ENCODE results near the gene IL24. TPM values are rescaled to one million over a fixed set of nuclear protein-coding genes. Genes with fewer than 3 reads are reported as not detected.

Gene IL24
- total RNA-seq, 1 experiment from 2014 or later, result not detected

GRCh38 chr1:206904423-206905142 is 7.3 kb downstream of the IL24 start:
- no peak overlapping the region for H3K4me3 ChIP-seq
- H3K27me3 ChIP-seq, result peaks cover 5% of the 10 kb centered on the region; the same call in 1 of the 2 replicates
- H3K36me3 ChIP-seq, result no peaks in the 10 kb centered on the region
- no peaks in the 10 kb centered on the region for H3K4me1 ChIP-seq
- no peak for DNase-seq
- H3K9me3 ChIP-seq (replicated peaks), result no peaks in the 10 kb centered on the region
- no peak overlapping the region for H3K27ac ChIP-seq

GRCh38 chr1:206905295-206906164 is 8.3 kb downstream of the IL24 start:
- no peaks in the 10 kb centered on the region for H3K4me1 ChIP-seq
- H3K27me3 ChIP-seq, result peaks cover 13% of the 10 kb centered on the region; the same call in 1 of the 2 replicates
- H3K27ac ChIP-seq, result no peak overlapping the region
- H3K36me3 ChIP-seq, result no peaks in the 10 kb centered on the region
- H3K9me3 ChIP-seq (replicated peaks), result no peaks in the 10 kb centered on the region
- peak; percentile 29 to 38 for DNase-seq
- H3K4me3 ChIP-seq, result no peak overlapping the region

- Histone ChIP-seq H3K4me3 (no peak overlapping the region), H3K36me3 (no peaks in the 10 kb centered on the region), H3K27ac (no peak overlapping the region), H3K9me3 (replicated peaks) (no peaks in the 10 kb centered on the region), H3K4me1 (no peaks in the 10 kb centered on the region), H3K27me3 (peaks cover 14% of the 10 kb centered on the region)
- peak in 1 of 2 experiments; percentile 46 for DNase-seq
These were observed 10.2 kb downstream of the IL24 start for GRCh38 chr1:206907304-206907991.

- no peaks in the 10 kb centered on the region for H3K36me3 ChIP-seq
- H3K27ac ChIP-seq, result no peak overlapping the region
- H3K4me1 ChIP-seq, result no peaks in the 10 kb centered on the region
- no peaks in the 10 kb centered on the region for H3K9me3 ChIP-seq (replicated peaks)
- no peak overlapping the region for H3K4me3 ChIP-seq
- no peak for DNase-seq
- peaks cover 14% of the 10 kb centered on the region for H3K27me3 ChIP-seq
These were observed 10.8 kb downstream of the IL24 start for GRCh38 chr1:206908038-206908437.

- Histone ChIP-seq H3K4me1 (no peaks in the 10 kb centered on the region), H3K9me3 (replicated peaks) (no peaks in the 10 kb centered on the region), H3K36me3 (no peaks in the 10 kb centered on the region), H3K4me3 (peak overlapping the region; percentile 27), H3K27me3 (peaks cover 14% of the 10 kb centered on the region), H3K27ac (no peak overlapping the region)
- DNase-seq, result no peak
These were observed 12.1 kb downstream of the IL24 start for GRCh38 chr1:206909161-206909882.

- Histone ChIP-seq H3K36me3 (no peaks in the 10 kb centered on the region), H3K27me3 (peaks cover 14% of the 10 kb centered on the region), H3K27ac (no peak overlapping the region), H3K4me3 (no peak overlapping the region), H3K9me3 (replicated peaks) (no peaks in the 10 kb centered on the region), H3K4me1 (no peaks in the 10 kb centered on the region)
- no peak for DNase-seq
These were observed 12.7 kb downstream of the IL24 start for GRCh38 chr1:206909883-206910318.

GRCh38 chr1:206911064-206911663 is 13.9 kb downstream of the IL24 start:
- Histone ChIP-seq H3K36me3 (no peaks in the 10 kb centered on the region), H3K4me1 (no peaks in the 10 kb centered on the region), H3K27me3 (peaks cover 14% of the 10 kb centered on the region), H3K27ac (no peak overlapping the region), H3K9me3 (replicated peaks) (no peaks in the 10 kb centered on the region), H3K4me3 (no peak overlapping the region)
- peak in 1 of 2 experiments; percentile 69 for DNase-seq

GRCh38 chr1:206912445-206913095 is 15.3 kb downstream of the IL24 start:
- Histone ChIP-seq H3K9me3 (replicated peaks) (no peaks in the 10 kb centered on the region), H3K4me1 (no peaks in the 10 kb centered on the region), H3K27ac (no peak overlapping the region), H3K36me3 (no peaks in the 10 kb centered on the region), H3K27me3 (peaks cover 19% of the 10 kb centered on the region), H3K4me3 (no peak overlapping the region)
- peak; percentile 73 to 93 for DNase-seq

- H3K4me1 ChIP-seq, result no peaks in the 10 kb centered on the region
- H3K27me3 ChIP-seq, result peaks cover 17% of the 10 kb centered on the region
- H3K27ac ChIP-seq, result no peak overlapping the region
- no peaks in the 10 kb centered on the region for H3K9me3 ChIP-seq (replicated peaks)
- H3K36me3 ChIP-seq, result no peaks in the 10 kb centered on the region
- no peak overlapping the region for H3K4me3 ChIP-seq
- no peak for DNase-seq
These were observed 16.7 kb downstream of the IL24 start for GRCh38 chr1:206913766-206914537.

- Histone ChIP-seq H3K4me3 (no peak overlapping the region), H3K9me3 (replicated peaks) (no peaks in the 10 kb centered on the region), H3K36me3 (no peaks in the 10 kb centered on the region), H3K27ac (no peak overlapping the region), H3K4me1 (no peaks in the 10 kb centered on the region), H3K27me3 (peaks cover 10% of the 10 kb centered on the region)
- DNase-seq, result no peak
These were observed 17.9 kb downstream of the IL24 start for GRCh38 chr1:206915030-206915735.

- Histone ChIP-seq H3K4me1 (no peaks in the 10 kb centered on the region), H3K27ac (no peak overlapping the region), H3K27me3 (peaks cover 5% of the 10 kb centered on the region; the same call in 1 of the 2 replicates), H3K4me3 (no peak overlapping the region), H3K36me3 (no peaks in the 10 kb centered on the region), H3K9me3 (replicated peaks) (no peaks in the 10 kb centered on the region)
- DNase-seq, result no peak
These were observed 18.9 kb downstream of the IL24 start for GRCh38 chr1:206916000-206916709.

- H3K27ac ChIP-seq, result no peak overlapping the region
- H3K4me3 ChIP-seq, result no peak overlapping the region
- peaks cover 5% of the 10 kb centered on the region; the same call in 1 of the 2 replicates for H3K27me3 ChIP-seq
- H3K4me1 ChIP-seq, result no peaks in the 10 kb centered on the region
- no peaks in the 10 kb centered on the region for H3K36me3 ChIP-seq
- DNase-seq, result no peak
- H3K9me3 ChIP-seq (replicated peaks), result no peaks in the 10 kb centered on the region
These were observed 20.8 kb downstream of the IL24 start for GRCh38 chr1:206918076-206918475.

All from SJCRH30 (cell line).